ENCODE measurements around the gene WASHC2C.
"Not testable (repeated sequence)": the region's sequence is repeated elsewhere in the genome, so short reads cannot be mapped to it uniquely, and the experiment has no call there.

DNA sequence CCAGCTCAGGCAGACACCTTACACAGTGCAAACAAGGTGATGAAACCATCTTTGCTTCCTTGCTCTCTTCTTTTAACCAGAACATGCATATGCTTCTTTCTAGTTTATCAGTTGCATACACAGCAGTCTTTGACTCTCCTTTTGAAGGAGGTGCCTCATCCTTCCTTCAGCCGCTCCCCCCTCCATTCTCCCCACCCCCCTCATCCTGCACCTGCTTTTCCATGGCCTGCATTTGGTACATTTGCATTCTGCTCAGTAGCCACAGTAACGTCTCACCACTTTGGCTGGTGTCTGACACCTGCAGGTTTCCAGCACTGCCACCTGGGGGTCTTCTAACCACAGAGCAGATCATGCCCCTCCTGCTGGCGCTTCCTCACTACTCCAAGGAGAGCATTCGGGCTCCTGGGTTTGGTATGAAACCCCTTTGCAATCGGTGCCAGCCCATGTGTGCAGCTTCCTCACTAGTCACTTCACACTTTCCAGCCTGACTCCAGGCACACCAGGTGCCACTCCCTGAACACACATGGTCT lies 60.2 kb downstream of the WASHC2C start:
- not testable (repeated sequence) for TF ChIP-seq EP300, POLR2A (IDR thresholded peaks at IDR 0.05)
- TF ChIP-seq, protein P1, sequence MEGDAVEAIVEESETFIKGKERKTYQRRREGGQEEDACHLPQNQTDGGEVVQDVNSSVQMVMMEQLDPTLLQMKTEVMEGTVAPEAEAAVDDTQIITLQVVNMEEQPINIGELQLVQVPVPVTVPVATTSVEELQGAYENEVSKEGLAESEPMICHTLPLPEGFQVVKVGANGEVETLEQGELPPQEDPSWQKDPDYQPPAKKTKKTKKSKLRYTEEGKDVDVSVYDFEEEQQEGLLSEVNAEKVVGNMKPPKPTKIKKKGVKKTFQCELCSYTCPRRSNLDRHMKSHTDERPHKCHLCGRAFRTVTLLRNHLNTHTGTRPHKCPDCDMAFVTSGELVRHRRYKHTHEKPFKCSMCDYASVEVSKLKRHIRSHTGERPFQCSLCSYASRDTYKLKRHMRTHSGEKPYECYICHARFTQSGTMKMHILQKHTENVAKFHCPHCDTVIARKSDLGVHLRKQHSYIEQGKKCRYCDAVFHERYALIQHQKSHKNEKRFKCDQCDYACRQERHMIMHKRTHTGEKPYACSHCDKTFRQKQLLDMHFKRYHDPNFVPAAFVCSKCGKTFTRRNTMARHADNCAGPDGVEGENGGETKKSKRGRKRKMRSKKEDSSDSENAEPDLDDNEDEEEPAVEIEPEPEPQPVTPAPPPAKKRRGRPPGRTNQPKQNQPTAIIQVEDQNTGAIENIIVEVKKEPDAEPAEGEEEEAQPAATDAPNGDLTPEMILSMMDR (IDR thresholded peaks at IDR 0.05) = not testable (repeated sequence)

Data from ovary (tissue), 3 donors.